Astrocyte (in vitro differentiated cells and primary cell): ENCODE measurements around the gene TMOD3. TPM values are rescaled to one million over a fixed set of nuclear protein-coding genes. Genes with fewer than 3 reads are reported as not detected.

ENCODE experiments used
- DNase-seq: peaks from one replicate; pipeline ENCODE4 v3.0.0-alpha.2; 2010; ENCODE audit warnings: low read depth
- FAIRE-seq: peaks from 2 replicates; lab custom pipeline; 2011; peaks lifted over from hg19 to GRCh38; lab: Jason Lieb, UNC
- H2AFZ ChIP-seq: 2 replicates; pipeline ENCODE4 v1.6.0; 2012; ENCODE audit warnings: low read depth, low read length, inconsistent platforms
- H3K27ac ChIP-seq: 2 replicates; pipeline ENCODE4 v1.5.1; 2011; ENCODE audit warnings: low read depth, low read length, inconsistent platforms
- H3K27me3 ChIP-seq: 2 replicates; pipeline ENCODE4 v1.6.0; 2011; ENCODE audit warnings: low read length, inconsistent platforms; ENCODE audit not compliant: insufficient read depth
- H3K36me3 ChIP-seq: 2 replicates; pipeline ENCODE4 v1.5.1; 2011; ENCODE audit warnings: low read length, inconsistent platforms; ENCODE audit not compliant: insufficient read depth
- H3K4me1 ChIP-seq: 2 replicates; pipeline ENCODE4 v1.5.1; 2011; ENCODE audit warnings: low read length, inconsistent platforms; ENCODE audit not compliant: insufficient read depth
- H3K4me2 ChIP-seq: 2 replicates; pipeline ENCODE4 v1.6.0; 2012; ENCODE audit warnings: low read length, inconsistent platforms
- H3K4me3 ChIP-seq: 2 replicates; pipeline ENCODE4 v1.5.1; 2011; ENCODE audit warnings: low read depth, mild to moderate bottlenecking, low read length, inconsistent platforms; ENCODE audit not compliant: insufficient read depth
- H3K79me2 ChIP-seq: 2 replicates; pipeline ENCODE4 v1.6.0; 2012; ENCODE audit warnings: mild to moderate bottlenecking, low read length, inconsistent platforms; ENCODE audit not compliant: insufficient read depth
- H3K9ac ChIP-seq: 2 replicates; pipeline ENCODE4 v1.6.0; 2012; ENCODE audit warnings: mild to moderate bottlenecking, low read length, inconsistent platforms
- H3K9me3 ChIP-seq: 2 replicates; pipeline ENCODE4 v1.5.1; 2012; ENCODE audit warnings: low read depth, mild to moderate bottlenecking, low read length, inconsistent platforms; ENCODE audit not compliant: insufficient read depth
- H4K20me1 ChIP-seq: 2 replicates; pipeline ENCODE4 v1.6.0; 2012; ENCODE audit warnings: low read length, inconsistent platforms; ENCODE audit not compliant: insufficient read depth
- H3K27ac Mint-ChIP-seq: one replicate; pipeline ENCODE4 v1.8.0; 2021; ENCODE audit warnings: mild to moderate bottlenecking, mixed read lengths; ENCODE audit not compliant: unreplicated experiment
- H3K27me3 Mint-ChIP-seq: one replicate; pipeline ENCODE4 v1.8.0; 2021; ENCODE audit warnings: low read depth, mixed read lengths; ENCODE audit not compliant: unreplicated experiment
- H3K36me3 Mint-ChIP-seq: one replicate; pipeline ENCODE4 v1.8.0; 2021; ENCODE audit warnings: low read depth, mixed read lengths; ENCODE audit not compliant: unreplicated experiment
- H3K4me1 Mint-ChIP-seq: one replicate; pipeline ENCODE4 v1.8.0; 2021; ENCODE audit warnings: low read depth, mixed read lengths; ENCODE audit not compliant: unreplicated experiment
- H3K4me3 Mint-ChIP-seq: one replicate; pipeline ENCODE4 v1.8.0; 2021; ENCODE audit warnings: mild to moderate bottlenecking, moderate library complexity, mixed read lengths; ENCODE audit not compliant: unreplicated experiment
- H3K9me3 Mint-ChIP-seq: one replicate; pipeline ENCODE4 v1.8.0; 2021; ENCODE audit warnings: mild to moderate bottlenecking, mixed read lengths; ENCODE audit not compliant: unreplicated experiment
- EZH2 ChIP-seq: IDR thresholded peaks from 2 replicates; pipeline ENCODE4 v1.6.1; 2012; ENCODE audit warnings: mild to moderate bottlenecking, low read length, inconsistent platforms; ENCODE audit not compliant: insufficient read depth
- total RNA-seq: library from RNA; stranded (reverse); gene quantifications from 2 replicates; pipeline ENCODE4 v1.2.1, GENCODE V29; 2021
- TF ChIP-seq, protein P1 (sequence below): IDR thresholded peaks from 2 replicates; pipeline ENCODE4 v1.5.1; 2011; ENCODE audit warnings: low read depth, mild to moderate bottlenecking, inconsistent platforms, low read length, moderate library complexity; ENCODE audit not compliant: insufficient read depth

TMOD3 gene
- total RNA-seq, 1 donor from 2014 or later = 65.2 TPM

DNA sequence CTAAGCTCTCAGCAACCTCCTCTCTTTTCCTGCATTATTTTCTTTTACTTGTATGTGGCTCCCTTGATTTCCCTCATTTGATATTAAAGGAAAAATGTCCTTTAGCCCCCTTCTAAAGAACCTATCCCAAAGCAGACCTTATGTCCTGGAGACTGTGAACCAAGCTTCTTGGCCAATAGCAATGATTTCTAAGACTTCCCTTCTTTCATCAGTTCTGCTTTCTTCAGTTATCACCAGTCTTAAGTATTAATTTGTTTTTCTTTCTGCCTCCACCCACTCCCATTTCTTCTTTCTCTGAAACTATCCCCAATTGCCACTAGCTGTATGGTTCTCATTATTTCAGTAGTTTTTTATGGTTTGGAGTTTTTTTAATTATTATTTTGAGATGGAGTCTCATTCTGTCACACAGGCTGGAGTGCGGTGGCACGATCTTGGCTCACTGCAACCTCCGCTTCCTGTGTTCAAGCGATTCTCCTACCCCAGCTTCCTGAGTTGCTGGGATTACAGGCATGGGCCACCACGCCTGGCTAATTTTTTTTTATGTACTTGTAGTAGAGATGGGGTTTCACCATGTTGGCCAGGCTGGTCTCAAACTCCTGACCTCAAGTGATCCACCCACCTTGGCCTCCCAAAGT is 12.1 kb downstream of the TMOD3 start:
- no peak overlapping the region for H3K9ac ChIP-seq
- Mint-ChIP-seq H3K9me3 (no peaks in the 10 kb centered on the region), H3K36me3 (no peaks in the 10 kb centered on the region), H3K4me1 (peaks cover 47% of the 10 kb centered on the region), H3K27me3 (no peaks in the 10 kb centered on the region), H3K4me3 (no peak overlapping the region), H3K27ac (no peak overlapping the region)
- TF ChIP-seq, protein P1, sequence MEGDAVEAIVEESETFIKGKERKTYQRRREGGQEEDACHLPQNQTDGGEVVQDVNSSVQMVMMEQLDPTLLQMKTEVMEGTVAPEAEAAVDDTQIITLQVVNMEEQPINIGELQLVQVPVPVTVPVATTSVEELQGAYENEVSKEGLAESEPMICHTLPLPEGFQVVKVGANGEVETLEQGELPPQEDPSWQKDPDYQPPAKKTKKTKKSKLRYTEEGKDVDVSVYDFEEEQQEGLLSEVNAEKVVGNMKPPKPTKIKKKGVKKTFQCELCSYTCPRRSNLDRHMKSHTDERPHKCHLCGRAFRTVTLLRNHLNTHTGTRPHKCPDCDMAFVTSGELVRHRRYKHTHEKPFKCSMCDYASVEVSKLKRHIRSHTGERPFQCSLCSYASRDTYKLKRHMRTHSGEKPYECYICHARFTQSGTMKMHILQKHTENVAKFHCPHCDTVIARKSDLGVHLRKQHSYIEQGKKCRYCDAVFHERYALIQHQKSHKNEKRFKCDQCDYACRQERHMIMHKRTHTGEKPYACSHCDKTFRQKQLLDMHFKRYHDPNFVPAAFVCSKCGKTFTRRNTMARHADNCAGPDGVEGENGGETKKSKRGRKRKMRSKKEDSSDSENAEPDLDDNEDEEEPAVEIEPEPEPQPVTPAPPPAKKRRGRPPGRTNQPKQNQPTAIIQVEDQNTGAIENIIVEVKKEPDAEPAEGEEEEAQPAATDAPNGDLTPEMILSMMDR = no peak
- no peak for TF ChIP-seq EZH2
- peaks cover 44% of the 10 kb centered on the region for H3K4me1 ChIP-seq
- DNase-seq (no peak), FAIRE-seq (no peak)
- H3K4me3 ChIP-seq = no peak overlapping the region
- H3K36me3 ChIP-seq = no peaks in the 10 kb centered on the region
- H3K79me2 ChIP-seq = peaks cover 93% of the 10 kb centered on the region
- no peaks in the 10 kb centered on the region for H3K27me3 ChIP-seq
- H4K20me1 ChIP-seq = peaks cover 78% of the 10 kb centered on the region
- no peaks in the 10 kb centered on the region for H3K9me3 ChIP-seq
- H3K4me2 ChIP-seq = no peak overlapping the region
- no peak overlapping the region for H2AFZ ChIP-seq
- H3K27ac ChIP-seq = no peak overlapping the region

DNA sequence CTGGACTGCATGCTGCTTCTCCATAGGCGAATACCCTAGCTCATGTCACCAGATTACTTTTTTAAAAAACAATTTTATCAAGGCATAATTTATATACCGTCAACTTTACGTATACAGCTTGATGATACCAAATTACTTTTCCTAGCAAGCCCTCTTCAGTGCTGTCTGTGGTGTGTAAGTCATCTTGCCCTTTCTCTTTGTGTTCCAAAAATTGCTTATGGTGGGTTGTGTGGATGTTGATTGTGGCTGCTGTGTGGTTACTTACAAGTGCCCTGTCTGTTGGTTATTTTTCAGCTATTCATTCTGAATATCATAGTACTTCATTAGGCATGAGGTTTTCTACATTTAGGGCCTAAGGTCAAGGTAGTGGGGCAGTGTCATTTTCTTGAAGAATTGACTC is 12.8 kb downstream of the TMOD3 start:
- Mint-ChIP-seq H3K27me3 (no peaks in the 10 kb centered on the region), H3K9me3 (no peaks in the 10 kb centered on the region), H3K36me3 (no peaks in the 10 kb centered on the region), H3K4me1 (peaks cover 49% of the 10 kb centered on the region), H3K4me3 (no peak overlapping the region), H3K27ac (no peak overlapping the region)
- no peak overlapping the region for H3K4me3 ChIP-seq
- H3K36me3 ChIP-seq = no peaks in the 10 kb centered on the region
- H3K9ac ChIP-seq = no peak overlapping the region
- DNase-seq (no peak), FAIRE-seq (no peak)
- peaks cover 81% of the 10 kb centered on the region for H4K20me1 ChIP-seq
- H3K4me1 ChIP-seq = peaks cover 51% of the 10 kb centered on the region
- no peaks in the 10 kb centered on the region for H3K27me3 ChIP-seq
- no peak for TF ChIP-seq EZH2
- TF ChIP-seq, protein P1 = no peak
- no peaks in the 10 kb centered on the region for H3K9me3 ChIP-seq
- peaks cover 93% of the 10 kb centered on the region for H3K79me2 ChIP-seq
- H3K27ac ChIP-seq = peak overlapping the region; percentile 28
- H3K4me2 ChIP-seq = peak overlapping the region; percentile 57
- H2AFZ ChIP-seq = no peak overlapping the region
